CD4-positive, alpha-beta T cell treated with Interferon gamma for 1 hour (primary cell): Measurements from ENCODE around the gene C11orf16.
"Not testable (repeated sequence)": the region's sequence is repeated elsewhere in the genome, so short reads cannot be mapped to it uniquely, and the experiment has no call there.

Experiments used
- DNase-seq: peaks from one replicate; pipeline ENCODE4 v3.0.0-alpha.2; 2020

C11orf16 gene

DNA sequence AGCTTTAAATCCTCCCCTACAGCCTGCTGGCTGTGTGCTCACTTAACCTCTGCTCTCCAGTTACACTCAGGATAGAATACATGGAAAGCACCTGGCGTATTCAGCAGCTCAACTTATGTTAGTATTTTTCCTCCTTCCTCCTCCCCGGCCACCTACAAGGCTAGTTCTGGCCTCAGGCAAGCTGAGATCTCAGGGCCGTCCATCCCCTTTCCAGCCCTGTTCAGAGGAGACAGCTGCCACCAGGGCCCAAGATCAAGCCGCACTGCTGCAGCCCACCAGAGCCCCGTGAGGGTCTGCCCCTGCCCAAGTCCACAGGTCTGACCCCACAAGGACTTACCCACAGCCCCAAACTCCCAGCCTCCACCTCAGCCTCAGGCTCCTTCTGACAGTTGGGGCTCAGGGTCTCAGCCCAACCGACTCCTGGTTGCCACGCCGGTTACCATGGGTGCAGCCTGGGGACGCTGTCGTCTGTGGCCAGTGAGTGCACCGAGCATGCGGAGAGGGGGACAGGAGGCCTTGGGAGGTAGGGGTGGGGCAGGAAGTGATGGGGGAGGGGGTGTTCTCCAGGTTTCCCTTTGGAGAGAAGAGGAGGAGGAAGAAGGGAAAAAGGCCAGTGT is at the start of gene C11orf16:
Gene C11orf16 (minus strand): TSS at position 384 of the 617 bp plus-strand sequence. CDS start 639 bp downstream, outside the sequence.
- DNase-seq, result no peak

DNA sequence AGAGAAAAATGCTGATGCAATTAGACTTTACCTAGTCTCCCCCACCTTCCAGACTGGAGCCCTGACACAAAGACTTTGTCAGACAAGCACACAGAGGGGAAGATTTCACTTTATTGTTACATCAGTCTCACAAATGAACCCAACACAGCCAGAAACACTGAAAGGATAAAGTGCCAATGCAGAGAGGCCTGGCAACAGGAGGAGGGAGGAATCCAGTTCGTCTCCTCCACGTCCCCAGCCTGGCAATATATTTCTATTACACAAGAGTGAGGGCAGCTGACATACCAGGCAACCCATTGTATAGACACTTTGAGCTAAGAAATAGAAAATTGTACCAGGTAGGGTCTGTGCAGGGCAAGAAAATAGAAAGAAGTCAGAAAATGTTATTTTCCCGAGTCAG is 47.7 kb upstream of the C11orf16 start:
- no peak for DNase-seq

DNA sequence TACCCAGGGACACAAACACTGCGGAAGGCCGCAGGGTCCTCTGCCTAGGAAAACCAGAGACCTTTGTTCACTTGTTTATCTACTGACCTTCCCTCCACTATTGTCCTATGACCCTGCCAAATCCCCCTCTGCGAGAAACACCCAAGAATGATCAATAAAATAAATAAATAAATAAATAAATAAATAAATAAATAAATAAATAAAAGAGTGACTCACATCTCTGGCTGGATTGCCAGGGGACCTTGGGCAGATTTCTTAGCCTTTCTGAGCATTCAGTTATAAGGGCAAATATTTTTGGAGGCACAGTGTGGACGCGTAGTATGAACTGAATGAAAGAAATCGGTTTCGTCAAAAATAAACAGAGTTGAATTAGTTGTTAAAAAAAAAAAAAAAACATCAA is 46.6 kb upstream of the C11orf16 start:
- not testable (repeated sequence) for DNase-seq

GRCh38 chr11:8973121-8973520 is 40.4 kb upstream of the C11orf16 start:
- no peak for DNase-seq

DNA sequence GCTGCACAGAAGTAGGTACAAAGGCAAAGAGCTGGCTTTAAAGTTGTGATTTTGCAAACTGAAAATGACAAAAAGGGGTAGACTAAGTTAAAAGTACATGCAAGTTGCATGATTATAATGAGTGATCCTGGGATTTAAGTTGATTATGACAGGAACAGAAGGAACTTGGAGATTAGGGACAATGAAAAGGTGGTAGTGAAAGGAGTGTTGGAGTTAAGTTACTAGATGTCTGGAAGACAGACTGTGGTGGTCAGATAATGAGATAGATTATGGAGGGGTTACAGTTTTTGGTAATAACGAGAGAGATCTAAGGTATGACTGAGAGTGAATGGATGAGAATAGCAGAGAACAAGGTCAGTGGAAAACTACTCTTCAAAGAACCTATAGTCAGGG is 39.2 kb upstream of the C11orf16 start:
- DNase-seq, result no peak

DNA sequence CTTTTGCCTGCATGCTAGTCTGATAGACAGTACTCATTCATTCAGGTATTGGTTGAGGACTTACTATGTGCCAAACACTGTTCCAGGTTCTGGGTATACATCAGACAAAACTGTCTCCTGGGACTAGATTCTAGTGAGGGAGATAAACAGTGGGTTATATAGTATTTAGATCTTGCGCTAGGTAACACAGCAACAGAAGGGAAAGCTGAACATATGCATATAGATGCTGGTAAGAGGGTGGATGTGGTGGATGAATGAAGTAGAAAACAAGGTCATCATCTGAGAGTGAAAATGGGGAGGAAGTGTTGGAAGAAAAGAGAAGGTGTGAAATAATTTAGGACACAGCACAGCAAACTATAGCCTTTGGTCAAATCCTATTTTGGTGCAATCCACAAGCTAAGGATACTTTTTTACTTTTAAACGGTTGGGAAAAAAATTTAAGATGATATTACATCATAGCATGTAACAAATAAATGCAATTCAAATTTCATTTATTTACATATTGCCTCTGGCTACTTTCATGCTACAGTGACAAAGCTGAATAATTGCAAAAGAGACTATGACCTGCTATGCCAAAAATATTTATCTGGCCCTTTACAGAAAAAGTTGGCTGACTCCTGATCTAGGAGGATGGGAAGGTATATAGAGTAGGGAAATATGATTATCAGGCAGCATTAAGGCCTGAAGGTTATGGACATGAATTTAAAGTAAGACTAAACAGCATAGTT is 38.6 kb upstream of the C11orf16 start:
- no peak for DNase-seq

DNA sequence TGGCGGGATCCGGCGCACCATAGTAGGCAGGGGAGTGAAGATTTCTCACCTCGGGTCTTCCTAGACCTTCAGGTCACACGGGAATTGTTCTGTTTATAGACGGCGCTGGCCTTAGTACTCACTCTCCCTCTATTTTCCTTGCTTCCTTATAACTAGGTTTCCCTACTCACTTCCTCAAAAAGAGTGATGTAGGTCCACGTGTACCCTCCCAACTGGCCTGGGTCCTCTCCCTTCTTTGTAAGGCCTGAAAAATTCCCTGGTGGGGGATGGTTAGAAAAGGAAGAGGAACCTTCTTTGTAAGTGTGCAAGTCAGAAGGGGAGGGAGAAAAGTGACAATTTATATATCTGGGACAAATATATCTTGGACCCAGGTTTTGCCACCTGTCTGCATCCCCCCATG is 34.4 kb upstream of the C11orf16 start:
- no peak for DNase-seq

DNA sequence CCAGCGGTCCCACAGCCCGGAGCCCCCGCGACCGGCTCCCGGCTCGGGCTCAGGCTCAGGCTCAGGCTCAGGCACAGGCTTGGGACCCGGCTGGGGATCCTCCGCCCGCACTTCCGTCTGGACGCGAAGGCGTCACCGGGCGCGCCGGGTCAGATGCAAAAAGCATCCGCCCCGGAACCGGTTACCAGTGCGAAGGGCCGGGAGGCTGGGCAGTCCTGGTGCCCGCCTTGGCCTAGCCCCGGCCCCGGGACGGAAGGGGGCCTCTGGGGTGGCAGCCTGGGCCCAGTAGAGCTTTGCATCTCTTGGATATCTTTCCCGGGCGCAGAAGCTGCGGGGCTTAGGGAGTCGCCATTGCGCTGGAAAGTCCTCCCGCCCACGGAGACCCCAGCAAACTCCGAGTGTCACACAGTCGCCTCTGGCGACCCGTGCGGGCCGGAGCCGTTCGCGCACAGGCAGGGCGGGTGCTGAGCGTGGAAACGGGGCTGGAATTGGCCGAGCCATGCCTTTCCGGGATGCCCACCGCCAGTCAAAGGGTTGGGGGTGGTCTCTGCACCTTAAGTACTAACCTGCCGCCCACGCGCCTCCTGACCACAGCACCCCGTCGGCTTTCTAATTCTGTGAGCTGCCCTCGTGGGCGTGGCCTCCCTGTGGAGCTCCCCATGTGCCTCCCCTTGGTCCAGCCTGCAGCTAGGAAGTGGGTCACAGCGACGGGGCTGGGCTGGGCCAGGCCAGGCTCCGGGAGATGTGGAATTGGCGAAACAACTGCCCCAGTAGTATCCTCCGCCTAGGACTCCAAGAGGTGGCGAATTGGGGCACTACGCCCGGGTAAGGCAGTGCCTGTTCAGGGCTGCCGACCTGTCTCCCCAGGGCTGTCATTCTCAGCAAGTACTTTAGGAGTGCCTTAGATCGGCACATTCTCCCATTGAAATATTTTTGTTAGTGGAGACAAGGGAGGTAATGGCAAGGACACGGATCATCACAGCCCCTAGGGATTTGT is 31.9 kb upstream of the C11orf16 start, which contains the start of gene TMEM9B:
Gene TMEM9B (minus strand): TSS at position 119 of the 997 bp plus-strand sequence. CDS start 129 bp downstream, outside the sequence.
- DNase-seq, result peak; percentile 76

DNA sequence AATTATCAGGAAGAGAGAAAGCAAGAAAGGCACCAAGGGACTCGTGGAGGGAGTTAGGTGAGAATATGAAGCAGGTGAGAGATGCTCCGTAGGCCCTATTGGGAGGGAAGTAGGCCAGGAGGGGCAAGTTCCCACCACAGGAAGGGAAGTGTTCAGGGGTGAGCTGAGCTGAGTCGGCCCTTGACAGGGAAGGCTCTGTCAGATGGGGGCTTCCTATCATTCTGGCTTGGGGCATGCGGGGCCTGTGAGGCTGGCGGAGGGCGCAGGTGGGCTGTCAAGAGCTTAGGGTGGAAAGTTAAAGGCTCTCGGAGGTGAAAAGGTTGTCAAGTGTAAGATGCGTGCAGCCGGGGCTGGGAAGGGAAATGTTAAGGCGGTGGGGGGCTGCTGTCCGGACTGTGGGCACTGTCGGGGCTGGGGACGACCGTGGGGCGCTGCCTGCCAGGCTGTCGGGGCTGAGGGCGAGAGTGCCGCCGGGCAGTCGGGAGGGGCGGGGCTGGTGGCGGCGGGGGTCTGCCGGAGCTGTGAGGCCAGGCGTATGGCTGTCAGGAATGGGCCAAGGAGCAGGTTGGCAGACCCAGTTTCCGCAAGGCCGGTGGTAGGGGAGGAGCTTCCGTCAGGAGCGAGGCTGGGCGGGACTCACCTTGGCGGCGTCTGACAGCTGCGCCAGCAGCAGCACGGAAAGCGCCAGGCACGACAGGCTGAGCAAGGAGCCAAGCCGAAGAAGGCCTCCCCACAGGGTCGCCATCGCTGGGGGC is 31.0 kb upstream of the C11orf16 start:
- DNase-seq, result peak; percentile 75

DNA sequence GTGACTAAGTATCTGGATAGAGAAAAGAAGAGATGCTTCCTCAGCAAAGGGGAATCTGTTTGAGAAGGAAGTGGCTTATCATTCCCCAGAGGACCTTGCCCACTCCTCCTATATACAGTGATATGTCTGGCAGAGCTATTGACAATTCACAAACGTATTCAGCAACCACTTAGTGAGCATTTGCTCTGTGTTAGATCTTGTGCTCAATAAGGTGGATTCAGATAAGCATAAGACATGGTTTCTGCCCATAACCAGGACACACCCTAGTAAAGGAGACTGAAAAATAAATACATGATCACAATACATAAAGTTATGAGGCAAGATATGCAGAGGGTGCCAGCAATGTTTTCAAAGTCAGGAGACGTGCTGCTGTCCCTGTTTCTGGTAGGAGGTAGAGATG is 30.1 kb upstream of the C11orf16 start:
- DNase-seq, result no peak

DNA sequence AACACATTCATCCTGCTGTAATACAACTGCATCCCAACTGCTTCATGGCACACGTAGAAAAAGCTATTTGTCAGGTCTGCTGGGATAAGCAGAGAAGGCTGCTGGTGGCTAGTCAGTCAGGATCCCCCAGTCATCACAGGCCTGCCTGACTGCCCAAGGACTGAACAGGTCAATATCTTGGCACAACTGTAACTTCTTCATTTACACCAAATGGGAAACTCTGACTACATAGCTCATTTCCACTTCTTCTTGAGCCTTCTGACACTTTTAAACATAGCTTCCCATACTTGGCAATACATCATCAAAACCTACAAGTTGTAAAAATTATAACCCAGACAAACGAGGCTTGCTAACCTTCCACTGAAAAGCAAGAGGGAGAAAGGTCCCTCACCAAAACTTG is 28.7 kb upstream of the C11orf16 start:
- DNase-seq, result no peak

DNA sequence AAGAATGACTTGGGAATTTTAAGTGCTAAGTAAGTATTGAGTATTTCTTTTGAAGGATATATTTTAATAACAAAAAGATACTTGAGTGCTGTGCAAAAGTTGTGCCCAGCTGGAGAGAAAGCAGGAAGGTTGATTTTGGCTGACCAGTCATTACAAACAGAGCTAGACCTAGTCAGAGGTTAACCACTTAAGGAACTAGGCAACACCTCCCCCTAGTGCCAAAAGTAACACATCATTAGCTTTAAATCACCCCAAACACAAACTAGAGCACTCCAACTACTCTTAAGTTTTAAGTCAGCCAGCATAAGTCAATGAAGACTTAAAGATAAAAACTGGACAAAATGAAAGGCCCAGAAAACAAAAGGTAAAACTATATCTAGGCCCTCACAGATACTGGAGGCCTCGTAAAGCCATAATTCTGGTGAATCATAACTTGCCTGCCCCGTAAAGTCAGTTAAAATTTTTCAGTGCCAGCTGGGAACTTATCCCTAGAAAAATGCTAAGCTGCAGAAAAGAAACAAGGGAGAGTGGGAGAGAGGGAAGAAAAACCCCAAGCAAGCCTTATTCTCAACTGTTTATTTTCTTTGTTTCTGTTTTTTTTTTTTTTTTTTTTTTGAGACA is 26.9 kb upstream of the C11orf16 start:
- DNase-seq, result no peak

DNA sequence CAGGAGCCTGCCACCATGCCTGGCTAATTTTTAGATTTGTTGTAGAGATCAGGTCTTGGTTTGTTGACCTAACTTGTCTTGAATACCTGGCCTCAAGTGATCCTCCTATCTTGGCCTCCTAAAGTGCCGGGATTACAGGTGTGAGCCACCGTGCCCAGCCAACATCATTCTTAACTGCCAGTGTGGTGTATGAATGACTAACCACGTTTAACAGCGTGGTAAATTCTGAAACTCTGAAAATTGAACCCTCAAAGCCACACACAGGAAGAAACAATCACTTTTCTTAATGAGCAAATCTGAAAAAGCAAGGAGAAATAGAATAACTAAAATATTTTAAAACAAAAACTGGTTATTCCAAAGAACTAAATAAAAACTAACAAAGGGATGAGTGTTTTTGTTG is 24.1 kb upstream of the C11orf16 start:
- no peak for DNase-seq

- DNase-seq, result no peak
Measured at GRCh38 chr11:8948886-8949285, 16.1 kb upstream of the C11orf16 start.

- DNase-seq, result no peak
Measured at GRCh38 chr11:8947230-8947943, 14.6 kb upstream of the C11orf16 start.

DNA sequence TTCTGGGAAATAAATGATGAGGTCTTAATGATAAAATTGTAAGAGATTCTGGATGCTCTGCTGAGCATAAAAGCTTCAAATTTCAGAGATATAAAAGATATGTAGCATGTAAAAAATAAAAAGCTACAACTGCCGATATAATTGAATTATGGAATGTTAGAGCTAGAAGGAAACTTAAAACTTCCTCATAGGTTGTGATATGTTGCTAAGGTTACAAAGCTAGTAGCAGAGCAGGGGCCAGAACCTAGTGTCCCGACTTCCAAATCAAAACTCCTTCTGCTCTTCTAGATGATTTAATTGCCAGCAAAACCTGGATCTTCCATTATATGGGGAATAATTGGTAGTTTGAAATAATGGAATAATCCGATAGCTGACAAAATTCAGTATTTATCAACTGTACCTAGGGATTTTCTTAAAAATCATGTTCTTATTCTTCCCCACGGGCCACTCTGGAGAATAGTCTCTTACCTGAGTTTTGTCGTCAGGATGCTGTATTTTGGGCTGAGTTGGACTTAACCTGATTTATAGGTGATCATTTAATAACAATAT is 9.8 kb upstream of the C11orf16 start, which contains the start of gene ASCL3:
Gene ASCL3 (minus strand): TSS at position 499 of the 549 bp plus-strand sequence. CDS start 4,855 bp downstream, outside the sequence.
- DNase-seq, result no peak

- no peak for DNase-seq
Measured at GRCh38 chr11:8941341-8942103, 8.8 kb upstream of the C11orf16 start.

DNA sequence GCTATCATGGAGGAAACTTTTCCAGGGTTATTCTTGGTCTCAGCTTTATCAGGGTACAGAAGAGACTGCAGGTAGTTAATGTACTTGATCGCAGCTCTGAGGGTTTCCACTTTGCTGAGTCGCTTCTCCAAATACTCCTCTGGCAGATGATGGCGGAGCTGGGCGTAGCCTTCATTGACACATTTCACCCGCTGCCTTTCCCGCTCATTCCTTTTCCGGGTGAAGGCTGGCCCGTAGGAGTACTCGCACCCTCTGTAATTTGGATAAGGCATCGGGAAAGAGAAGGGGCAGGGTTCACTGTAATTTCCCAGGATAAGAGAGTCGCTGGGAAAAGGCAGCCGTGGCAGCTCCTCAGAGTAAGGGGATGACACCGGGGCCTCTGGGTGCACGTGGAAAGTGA is 4.9 kb upstream of the C11orf16 start:
- DNase-seq, result no peak

DNA sequence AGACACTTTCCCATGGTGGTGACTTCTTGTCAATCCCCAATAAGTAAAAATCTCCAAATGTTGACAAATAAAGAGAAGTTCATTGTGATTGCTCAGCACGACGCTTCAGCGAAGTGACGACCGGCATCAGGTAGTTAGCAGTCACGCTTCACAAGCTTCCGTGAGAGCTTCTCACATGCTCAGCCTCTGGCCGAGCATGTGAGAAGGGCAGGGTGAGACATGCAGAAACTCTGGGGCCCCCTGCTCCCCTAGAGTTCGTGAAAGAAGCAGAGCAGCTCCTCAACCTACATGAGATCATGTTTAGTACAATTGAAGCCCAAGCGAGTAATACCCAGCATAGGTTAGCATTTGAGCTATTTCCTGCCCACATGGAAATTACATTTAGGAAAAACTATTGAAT is 4.4 kb upstream of the C11orf16 start:
- no peak for DNase-seq

DNA sequence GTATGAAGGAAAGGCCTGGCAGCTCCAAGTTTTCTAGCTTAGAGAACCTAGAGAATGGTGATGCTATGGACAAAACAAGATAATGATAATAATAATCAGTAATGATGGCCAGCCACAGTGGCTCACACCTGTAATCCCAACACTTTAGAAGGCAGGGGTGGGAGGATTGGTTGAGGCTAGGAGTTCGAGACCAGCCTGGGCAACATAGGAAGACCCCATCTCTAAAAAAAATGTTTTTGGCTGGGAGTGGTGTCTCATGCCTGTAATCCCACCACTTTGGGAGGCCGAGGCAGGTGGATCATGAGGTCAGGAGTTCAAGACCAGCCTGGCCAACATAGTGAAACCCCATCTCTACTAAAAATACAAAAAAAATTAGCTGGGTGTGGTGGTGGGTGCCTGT is 3.0 kb upstream of the C11orf16 start:
- DNase-seq, result not testable (repeated sequence)
